ENCODE results near the gene FUOM.
A peak's percentile ranks its signal among the peaks of the same experiment; 100 is the strongest.
"Not testable (repeated sequence)": the region's sequence is repeated elsewhere in the genome, so short reads cannot be mapped to it uniquely, and the experiment has no call there.

The FUOM gene

GRCh38 chr10:133327651-133328357, 30.0 kb downstream of the FUOM start:
- DNase-seq = no peak

GRCh38 chr10:133326745-133327650, 30.8 kb downstream of the FUOM start:
- no peak for DNase-seq

GRCh38 chr10:133326223-133326551, 31.6 kb downstream of the FUOM start:
- DNase-seq = no peak

- peak; percentile 71 for DNase-seq
Observed at GRCh38 chr10:133325440-133326222, 32.2 kb downstream of the FUOM start.

GRCh38 chr10:133324857-133325260, 33.0 kb downstream of the FUOM start:
- DNase-seq = no peak

GRCh38 chr10:133324198-133324792, 33.5 kb downstream of the FUOM start:
- DNase-seq = peak; percentile 71

GRCh38 chr10:133322064-133322709, 35.6 kb downstream of the FUOM start:
- DNase-seq = not testable (repeated sequence)

GRCh38 chr10:133320852-133321422, 36.9 kb downstream of the FUOM start:
- DNase-seq = not testable (repeated sequence)

- DNase-seq = peak; percentile 92
Observed at GRCh38 chr10:133318494-133319127, 39.2 kb downstream of the FUOM start.

GRCh38 chr10:133316732-133317131, 41.1 kb downstream of the FUOM start:
- DNase-seq = no peak

GRCh38 chr10:133316266-133316665, 41.6 kb downstream of the FUOM start:
- DNase-seq = no peak

GRCh38 chr10:133315847-133316246, 42.0 kb downstream of the FUOM start:
- DNase-seq = no peak

GRCh38 chr10:133314911-133315310, 42.9 kb downstream of the FUOM start:
- DNase-seq = no peak

GRCh38 chr10:133313192-133313591, 44.6 kb downstream of the FUOM start:
- DNase-seq = no peak

GRCh38 chr10:133312769-133313145, 45.1 kb downstream of the FUOM start:
- no peak for DNase-seq

- no peak for DNase-seq
Observed at GRCh38 chr10:133312016-133312768, 45.6 kb downstream of the FUOM start.

GRCh38 chr10:133311570-133311969, 46.2 kb downstream of the FUOM start:
- no peak for DNase-seq

- DNase-seq = no peak
Observed at GRCh38 chr10:133310789-133311188, 47.0 kb downstream of the FUOM start.

GRCh38 chr10:133310399-133310755, 47.4 kb downstream of the FUOM start:
- DNase-seq = no peak

- no peak for DNase-seq
Observed at GRCh38 chr10:133309720-133310398, 48.0 kb downstream of the FUOM start.

Data from eye (tissue), 1 donor.